Endothelial cell of umbilical vein (primary cell): ENCODE data around the gene PRICKLE3. TPM values are rescaled to one million over a fixed set of nuclear protein-coding genes. Genes with fewer than 3 reads are reported as not detected.
"Not testable (repeated sequence)": the region's sequence is repeated elsewhere in the genome, so short reads cannot be mapped to it uniquely, and the experiment has no call there.

Experiments
- BruUV-seq: library from RNA; stranded (reverse); fragments of 400-500 nt; replicated peaks from 2 replicates; lab custom pipeline; 2021; lab: Mats Ljungman, UMichigan
- CTCF ChIA-PET: fragments of 300-600, 350-600 bp; sonication (Branson Sonifier 250); formaldehyde crosslinking; loops from one replicate; lab custom pipeline; 2021; ENCODE audit warnings: antibody characterized with exemption, inconsistent platforms; lab: Charles Lee
- POLR2A ChIA-PET: fragments of 300-600, 350-600 bp; sonication (Branson Sonifier 250); formaldehyde crosslinking; loops from one replicate; lab custom pipeline; 2021; ENCODE audit warnings: antibody characterized with exemption, inconsistent platforms; lab: Charles Lee
- DNase-seq: peaks from one replicate; pipeline ENCODE4 v3.0.0-alpha.2; 2011; ENCODE audit warnings: low read depth, low spot score
- FAIRE-seq: peaks from 2 replicates; lab custom pipeline; 2011; peaks lifted over from hg19 to GRCh38; lab: Jason Lieb, UNC
- H2AFZ ChIP-seq: 2 replicates; pipeline ENCODE4 v1.6.0; 2012; ENCODE audit warnings: low read depth, low read length, control low read depth, inconsistent platforms
- H3K27ac ChIP-seq: 2 replicates; pipeline ENCODE4 v1.5.1; 2011; ENCODE audit warnings: low read depth, mild to moderate bottlenecking, control low read depth, low read length, moderate library complexity; ENCODE audit not compliant: insufficient read depth
- H3K27me3 ChIP-seq, 2 experiments: 2 replicates each; pipeline versions ENCODE4 v1.6.0 to v1.6.1; 2011; ENCODE audit warnings: low read length in 2 of 2, mixed read lengths in 1 of 2; ENCODE audit not compliant: control insufficient read depth in 2 of 2, insufficient read depth in 2 of 2
- H3K36me3 ChIP-seq, 2 experiments: 2 replicates in 1 of 2; 3 replicates in 1 of 2; pipeline ENCODE4 v1.5.1; 2011; ENCODE audit warnings: low read length in 2 of 2, mild to moderate bottlenecking in 1 of 2, moderate library complexity in 1 of 2; ENCODE audit not compliant: control insufficient read depth in 2 of 2, insufficient read depth in 2 of 2; ENCODE audit errors: extremely low read depth in 1 of 2
- H3K4me1 ChIP-seq: 3 replicates; pipeline ENCODE4 v1.5.1; 2011; ENCODE audit warnings: mild to moderate bottlenecking, low read length; ENCODE audit not compliant: control insufficient read depth, insufficient read depth; ENCODE audit errors: extremely low read depth
- H3K4me2 ChIP-seq: 2 replicates; pipeline ENCODE4 v1.6.1; 2011; ENCODE audit warnings: low read length, control low read depth, mixed read lengths; ENCODE audit not compliant: insufficient read depth
- H3K4me3 ChIP-seq, 3 experiments: fragments of 200-600 bp in 1 of 3; sonication (generic), shearing (Covaris generic) in 1 of 3; replicated peaks in 1 of 3; 2 replicates each; pipeline ENCODE4 v1.5.1; 2011 to 2016; ENCODE audit warnings: control low read depth in 3 of 3, low read length in 3 of 3, mild to moderate bottlenecking in 2 of 3, inconsistent platforms in 1 of 3, low read depth in 1 of 3, moderate library complexity in 1 of 3; ENCODE audit not compliant: insufficient read depth in 1 of 3
- H3K79me2 ChIP-seq: 2 replicates; pipeline ENCODE4 v1.6.0; 2012; ENCODE audit warnings: low read length, inconsistent platforms; ENCODE audit not compliant: control insufficient read depth, insufficient read depth
- H3K9ac ChIP-seq: replicated peaks from 2 replicates; pipeline ENCODE3; 2011; ENCODE audit warnings: low read length, control low read depth; ENCODE audit not compliant: insufficient read depth; ENCODE audit errors: extremely low read depth
- H3K9me1 ChIP-seq: replicated peaks from 3 replicates; pipeline ENCODE4 v1.6.0; 2011; ENCODE audit warnings: mild to moderate bottlenecking, low read length; ENCODE audit not compliant: control insufficient read depth, insufficient read depth; ENCODE audit errors: extremely low read depth
- H3K9me3 ChIP-seq: replicated peaks from 2 replicates; pipeline ENCODE4 v1.5.1; 2012; ENCODE audit warnings: low read length, inconsistent platforms; ENCODE audit not compliant: control insufficient read depth, insufficient read depth
- H4K20me1 ChIP-seq: replicated peaks from 2 replicates; pipeline ENCODE3; 2011; ENCODE audit warnings: mild to moderate bottlenecking, low read length; ENCODE audit not compliant: control insufficient read depth, insufficient read depth; ENCODE audit errors: extremely low read depth
- CTCF ChIP-seq, 2 donors: IDR thresholded peaks; 1 replicate in 1 of 2; 2 replicates in 1 of 2; pipeline ENCODE4 v1.5.1; 2011; ENCODE audit warnings: low read length in 2 of 2, mild to moderate bottlenecking in 2 of 2, moderate library complexity in 2 of 2, control low read depth in 1 of 2, inconsistent platforms in 1 of 2, low read depth in 1 of 2; ENCODE audit not compliant: insufficient read depth in 1 of 2; ENCODE audit errors: extremely low read depth in 1 of 2
- EZH2 ChIP-seq: IDR thresholded peaks from 2 replicates; pipeline ENCODE4 v1.6.1; 2012; ENCODE audit warnings: borderline replicate concordance, low read depth, mild to moderate bottlenecking, moderate library complexity, low read length, inconsistent platforms; ENCODE audit not compliant: severe bottlenecking
- FOS ChIP-seq: IDR thresholded peaks from 2 replicates; pipeline ENCODE4 v1.6.1; 2011; ENCODE audit warnings: mild to moderate bottlenecking, low read length, moderate library complexity, borderline replicate concordance; ENCODE audit not compliant: insufficient read depth
- GATA2 ChIP-seq: IDR thresholded peaks from 2 replicates; pipeline ENCODE4 v1.7.0; 2011; ENCODE audit warnings: low read depth, mild to moderate bottlenecking, moderate library complexity, mixed read lengths, low read length; ENCODE audit not compliant: insufficient read length, insufficient read depth
- JUN ChIP-seq: IDR thresholded peaks from 2 replicates; pipeline ENCODE4 v1.6.1; 2011; ENCODE audit warnings: borderline replicate concordance, low read depth; ENCODE audit not compliant: insufficient read length, insufficient read depth
- MAX ChIP-seq: IDR thresholded peaks from 2 replicates; pipeline ENCODE4 v1.6.1; 2011; ENCODE audit not compliant: insufficient read depth, insufficient read length
- MYC ChIP-seq: IDR thresholded peaks from one replicate; pipeline ENCODE4 v1.6.1; 2011; ENCODE audit warnings: mild to moderate bottlenecking, low read depth, low read length
- POLR2A ChIP-seq: IDR thresholded peaks from 2 replicates; pipeline ENCODE4 v1.6.1; 2012; ENCODE audit warnings: low read depth, mild to moderate bottlenecking, control low read depth, low read length
- POLR2AphosphoS5 ChIP-seq: IDR thresholded peaks from 2 replicates; pipeline ENCODE4 v1.6.1; 2012; ENCODE audit warnings: low read depth, mild to moderate bottlenecking, control low read depth, low read length, moderate library complexity; ENCODE audit not compliant: insufficient read depth
- dilution Hi-C: fragments of 300-500 bp; cut with MboI; formaldehyde crosslinking; loops from one replicate; pipeline ENCODE4 v1.15.0; 2019; ENCODE audit warnings: low sequenced_read_pairs; ENCODE audit not compliant: extremely low pct_ligation_motif_present
- intact Hi-C: fragments of 100-400 bp; cut with micrococcal nuclease; formaldehyde crosslinking; loops from one replicate; pipeline ENCODE4 v1.10.0; 2022
- polyA plus RNA-seq, 4 experiments: library from polyadenylated mRNA; depleted of rRNA in 3 of 4; stranded (reverse) in 3 of 4; unstranded in 1 of 4; fragments of >200 nt; gene quantifications; 2 replicates each; pipeline versions ENCODE4 v1.2.1 to v1.2.3, GENCODE V29; 2011 to 2012; ENCODE audit warnings: missing spikeins in 1 of 4
- total RNA-seq: library from RNA; stranded (reverse); gene quantifications from 2 replicates; pipeline ENCODE4 v1.2.3, GENCODE V29; 2021

Gene PRICKLE3
- total and polyA plus RNA-seq, 2 donors (not counting 3 experiments of a cell fraction or from before 2014, with no cell fraction given), result 6.8 to 15.0 TPM

- dilution Hi-C loops (no loop called here), intact Hi-C loops (no loop called here)
- TSS peak; percentile 71 for BruUV-seq
- H3K9me1 ChIP-seq, result no peaks in the 10 kb centered on the region
- no peak overlapping the region for H3K9ac ChIP-seq
- no peaks in the 10 kb centered on the region for H3K27me3 ChIP-seq
- H3K4me3 ChIP-seq, result no peak overlapping the region
- H3K79me2 ChIP-seq, result peaks cover 25% of the 10 kb centered on the region
- H3K4me1 ChIP-seq, result peaks cover 9% of the 10 kb centered on the region
- TF ChIP-seq MAX (no peak), POLR2A (no peak), MYC (no peak), EZH2 (no peak), GATA2 (no peak), CTCF (IDR thresholded peaks at IDR 0.05; ENCODE audit: extremely low read depth in 1 of 2, insufficient read depth in 1 of 2, low read depth in 1 of 2, low read length in 2 of 2) (no peak), JUN (no peak), POLR2AphosphoS5 (no peak), FOS (no peak)
- DNase-seq, result no peak
- H4K20me1 ChIP-seq, result no peaks in the 10 kb centered on the region
- peak; percentile 28 for FAIRE-seq
- POLR2A ChIA-PET, result no interaction called here
- peaks cover 0 to 4% of the 10 kb centered on the region in 2 experiments for H3K36me3 ChIP-seq
- CTCF ChIA-PET, result no interaction called here
- no peak overlapping the region for H3K4me2 ChIP-seq
- no peak overlapping the region for H2AFZ ChIP-seq
- no peaks in the 10 kb centered on the region for H3K9me3 ChIP-seq
- no peak overlapping the region for H3K27ac ChIP-seq
These were observed 11.4 kb downstream of the PRICKLE3 start for GRCh38 chrX:49174723-49175122.

- H3K9ac ChIP-seq, POLR2A ChIA-PET, H3K4me1 ChIP-seq, H2AFZ ChIP-seq, intact Hi-C loops, BruUV-seq, H3K27me3 ChIP-seq, H3K4me3 ChIP-seq, dilution Hi-C loops, H3K36me3 ChIP-seq, H3K27ac ChIP-seq, CTCF ChIA-PET, H3K9me1 ChIP-seq, H4K20me1 ChIP-seq, FAIRE-seq, DNase-seq, H3K9me3 ChIP-seq: not testable (repeated sequence)
- Histone ChIP-seq H3K4me2 (peak overlapping the region; percentile 79), H3K79me2 (peaks cover 25% of the 10 kb centered on the region)
These were observed 12.6 kb downstream of the PRICKLE3 start for GRCh38 chrX:49173544-49173943.
